Activated CD8-positive, alpha-beta T cell treated with anti-CD3 and anti-CD28 coated beads for 36 hours (primary cell): ENCODE results near the gene NMNAT2. TPM values are rescaled to one million over a fixed set of nuclear protein-coding genes. Genes with fewer than 3 reads are reported as not detected.

Experiments used
- ATAC-seq: fragments of 200-7000 bp; cut with Tn5 transposase; one replicate; pipeline ENCODE4 v1.10.0; 2021; ENCODE audit warnings: mild to moderate bottlenecking, moderate library complexity
- CTCF ChIA-PET: fragments of 350-600 bp; sonication (Branson Sonifier 250); formaldehyde crosslinking; loops from one replicate; lab custom pipeline; 2021; ENCODE audit warnings: antibody characterized with exemption; lab: Charles Lee
- POLR2A ChIA-PET: fragments of 350-600 bp; sonication (Branson Sonifier 250); formaldehyde crosslinking; loops from one replicate; lab custom pipeline; 2021; ENCODE audit warnings: antibody characterized with exemption; lab: Charles Lee
- DNase-seq: peaks from one replicate; pipeline ENCODE4 v3.0.0-alpha.2; 2020
- H3K27ac Mint-ChIP-seq: one replicate; pipeline ENCODE4 v1.8.0; 2021; ENCODE audit warnings: mild to moderate bottlenecking, mixed read lengths
- H3K27me3 Mint-ChIP-seq: one replicate; pipeline ENCODE4 v1.8.0; 2021; ENCODE audit warnings: mixed read lengths
- H3K36me3 Mint-ChIP-seq: one replicate; pipeline ENCODE4 v1.8.0; 2021; ENCODE audit warnings: low read depth, mixed read lengths
- H3K4me1 Mint-ChIP-seq: one replicate; pipeline ENCODE4 v1.8.0; 2021; ENCODE audit warnings: low read depth, mixed read lengths
- H3K4me3 Mint-ChIP-seq: one replicate; pipeline ENCODE4 v1.8.0; 2021; ENCODE audit warnings: mild to moderate bottlenecking, moderate library complexity, mixed read lengths
- H3K9me3 Mint-ChIP-seq: one replicate; pipeline ENCODE4 v1.8.0; 2021; ENCODE audit warnings: mixed read lengths
- intact Hi-C: fragments of 100-400 bp; cut with micrococcal nuclease; formaldehyde crosslinking; loops from one replicate; pipeline ENCODE4 v1.10.0; 2022
- total RNA-seq, 2 experiments: library from RNA; stranded (reverse); gene quantifications; one replicate each; pipeline ENCODE4 v1.2.3, GENCODE V29; 2021
- TF ChIP-seq, protein P1 (sequence below): fragments of 200-600 bp; IDR thresholded peaks from one replicate; pipeline ENCODE4 v1.8.0; 2022; ENCODE audit warnings: antibody characterized with exemption, mild to moderate bottlenecking

NMNAT2 gene
- total RNA-seq, 2 experiments from 2014 or later, result not detected

DNA sequence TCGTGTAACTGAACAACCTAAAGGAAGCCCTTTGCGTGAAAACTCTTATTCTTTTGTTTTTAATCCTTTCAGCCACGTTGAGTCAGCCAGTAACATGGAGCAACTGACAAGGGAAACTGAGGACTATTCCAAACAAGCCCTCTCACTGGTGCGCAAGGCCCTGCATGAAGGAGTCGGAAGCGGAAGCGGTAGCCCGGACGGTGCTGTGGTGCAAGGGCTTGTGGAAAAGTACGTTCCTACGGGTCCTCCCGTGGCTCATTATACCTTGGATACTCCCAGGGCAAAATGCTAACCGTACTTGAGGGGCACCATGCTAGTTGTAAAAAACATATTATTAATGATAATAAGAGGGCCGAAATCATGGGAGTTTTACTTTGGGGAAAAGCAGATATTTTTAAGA lies 182.7 kb downstream of the NMNAT2 start:
- no peak overlapping the region for H3K4me3 Mint-ChIP-seq
- H3K9me3 Mint-ChIP-seq, result no peaks in the 10 kb centered on the region
- H3K36me3 Mint-ChIP-seq, result no peaks in the 10 kb centered on the region
- CTCF ChIA-PET, result interaction anchor here (1.4 kb wide), 1 partner anchor 274 kb away, joined by 5 read pairs; no protein-coding TSS in a partner anchor
- DNase-seq, result no peak
- no peak for ATAC-seq
- TF ChIP-seq, protein P1, sequence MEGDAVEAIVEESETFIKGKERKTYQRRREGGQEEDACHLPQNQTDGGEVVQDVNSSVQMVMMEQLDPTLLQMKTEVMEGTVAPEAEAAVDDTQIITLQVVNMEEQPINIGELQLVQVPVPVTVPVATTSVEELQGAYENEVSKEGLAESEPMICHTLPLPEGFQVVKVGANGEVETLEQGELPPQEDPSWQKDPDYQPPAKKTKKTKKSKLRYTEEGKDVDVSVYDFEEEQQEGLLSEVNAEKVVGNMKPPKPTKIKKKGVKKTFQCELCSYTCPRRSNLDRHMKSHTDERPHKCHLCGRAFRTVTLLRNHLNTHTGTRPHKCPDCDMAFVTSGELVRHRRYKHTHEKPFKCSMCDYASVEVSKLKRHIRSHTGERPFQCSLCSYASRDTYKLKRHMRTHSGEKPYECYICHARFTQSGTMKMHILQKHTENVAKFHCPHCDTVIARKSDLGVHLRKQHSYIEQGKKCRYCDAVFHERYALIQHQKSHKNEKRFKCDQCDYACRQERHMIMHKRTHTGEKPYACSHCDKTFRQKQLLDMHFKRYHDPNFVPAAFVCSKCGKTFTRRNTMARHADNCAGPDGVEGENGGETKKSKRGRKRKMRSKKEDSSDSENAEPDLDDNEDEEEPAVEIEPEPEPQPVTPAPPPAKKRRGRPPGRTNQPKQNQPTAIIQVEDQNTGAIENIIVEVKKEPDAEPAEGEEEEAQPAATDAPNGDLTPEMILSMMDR, result no peak
- no peaks in the 10 kb centered on the region for H3K27me3 Mint-ChIP-seq
- intact Hi-C loops, result no loop called here
- H3K27ac Mint-ChIP-seq, result no peak overlapping the region
- no peaks in the 10 kb centered on the region for H3K4me1 Mint-ChIP-seq
- POLR2A ChIA-PET, result no interaction called here

DNA sequence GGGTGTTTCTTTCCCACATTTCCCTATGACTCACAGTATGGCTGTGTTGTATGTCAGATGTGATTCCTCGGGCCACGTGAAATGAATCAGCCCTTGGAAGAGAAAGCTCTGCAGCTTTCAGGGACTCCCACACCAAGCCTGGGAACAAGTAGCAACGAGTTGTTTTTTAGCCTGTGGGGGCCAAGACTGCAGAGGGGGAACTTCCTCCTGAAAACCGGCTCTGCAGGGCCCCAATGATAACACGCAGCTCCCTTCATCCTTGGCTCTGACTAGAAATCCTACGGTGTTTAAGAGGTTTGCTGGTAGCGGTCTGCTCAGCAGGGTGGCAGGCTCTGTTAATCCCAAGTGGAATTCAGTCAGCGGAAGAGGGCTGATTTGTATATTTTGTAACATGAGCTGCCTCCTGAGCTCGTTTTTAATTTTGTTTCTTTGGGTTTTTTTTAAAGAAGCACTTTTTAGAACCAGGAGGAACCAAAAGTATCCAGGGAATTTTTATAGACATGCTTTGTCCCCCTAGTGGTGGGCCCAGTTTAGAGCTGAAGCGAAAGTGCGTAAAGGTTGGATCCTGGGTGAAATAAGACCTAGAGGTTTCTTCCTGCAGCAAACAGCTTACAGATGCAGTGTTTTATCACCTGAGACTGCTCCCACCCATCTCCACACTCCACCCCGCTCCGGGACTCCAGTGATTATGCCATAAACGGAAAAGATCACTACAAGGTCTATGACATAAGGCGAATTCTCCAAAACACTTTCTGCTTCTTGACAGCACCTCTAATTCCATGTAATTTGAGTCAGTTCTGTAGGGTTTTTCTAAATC lies 183.3 kb downstream of the NMNAT2 start:
- ATAC-seq (no peak), DNase-seq (no peak)
- H3K4me3 Mint-ChIP-seq, result no peak overlapping the region
- no peaks in the 10 kb centered on the region for H3K4me1 Mint-ChIP-seq
- ChIA-PET CTCF (interaction anchor here (1.4 kb wide), 1 partner anchor 273 kb away, joined by 5 read pairs; no protein-coding TSS in a partner anchor), POLR2A (no interaction called here)
- H3K36me3 Mint-ChIP-seq, result no peaks in the 10 kb centered on the region
- TF ChIP-seq, protein P1, result peak; percentile 29
- no peaks in the 10 kb centered on the region for H3K27me3 Mint-ChIP-seq
- H3K27ac Mint-ChIP-seq, result no peak overlapping the region
- intact Hi-C loops, result no loop called here
- no peaks in the 10 kb centered on the region for H3K9me3 Mint-ChIP-seq

DNA sequence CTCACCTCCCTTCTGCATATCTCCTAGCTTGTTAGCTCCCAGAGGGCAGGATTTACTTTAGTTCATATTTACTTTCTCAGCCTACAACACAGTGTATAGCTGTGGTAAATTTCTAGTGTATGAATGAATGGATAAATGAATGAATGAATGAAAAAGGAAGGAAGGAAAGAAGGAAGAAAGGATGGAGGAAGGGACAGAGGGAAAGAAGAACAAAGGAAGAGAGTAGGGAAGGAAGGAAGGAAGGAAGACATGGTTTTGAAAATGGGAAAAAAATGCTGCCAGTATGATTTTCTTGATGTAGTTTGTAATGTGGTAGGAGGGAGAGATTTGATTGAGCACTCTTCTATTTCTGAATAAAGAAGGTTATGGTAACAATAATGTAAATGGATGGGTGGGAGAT lies 185.1 kb downstream of the NMNAT2 start:
- no peak overlapping the region for H3K27ac Mint-ChIP-seq
- DNase-seq, result no peak
- ATAC-seq, result no peak
- ChIA-PET CTCF (interaction anchor here (2.0 kb wide), 1 partner anchor 270 kb away, joined by 4 read pairs; no protein-coding TSS in a partner anchor), POLR2A (no interaction called here)
- no peaks in the 10 kb centered on the region for H3K36me3 Mint-ChIP-seq
- intact Hi-C loops, result no loop called here
- H3K4me3 Mint-ChIP-seq, result no peak overlapping the region
- TF ChIP-seq, protein P1, result no peak
- H3K27me3 Mint-ChIP-seq, result no peaks in the 10 kb centered on the region
- H3K9me3 Mint-ChIP-seq, result no peaks in the 10 kb centered on the region
- no peaks in the 10 kb centered on the region for H3K4me1 Mint-ChIP-seq

DNA sequence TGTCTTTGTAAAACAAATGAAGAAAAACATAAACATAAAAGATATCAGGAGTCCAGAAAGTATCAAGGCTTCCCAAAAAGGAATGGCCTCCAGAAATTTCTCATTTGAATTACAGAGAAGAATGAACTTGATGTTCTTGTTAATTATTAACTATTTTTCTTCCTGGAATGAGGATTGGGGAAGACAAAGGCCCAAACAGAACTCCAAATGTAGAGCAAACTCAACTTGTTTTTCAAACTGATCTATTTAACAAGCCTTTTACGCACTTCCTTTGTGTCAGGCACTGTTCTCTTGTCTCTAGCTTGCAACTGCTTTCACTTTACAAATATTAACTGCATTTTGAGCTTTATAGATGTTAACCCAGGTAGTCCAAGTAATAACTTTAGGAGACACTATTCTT lies 186.6 kb downstream of the NMNAT2 start:
- Mint-ChIP-seq H3K4me1 (peaks cover 9% of the 10 kb centered on the region), H3K27ac (no peak overlapping the region), H3K9me3 (no peaks in the 10 kb centered on the region), H3K4me3 (no peak overlapping the region), H3K27me3 (no peaks in the 10 kb centered on the region), H3K36me3 (no peaks in the 10 kb centered on the region)
- ATAC-seq, result no peak
- TF ChIP-seq, protein P1, result no peak
- no peak for DNase-seq
- ChIA-PET POLR2A (interaction anchor here (0.5 kb wide), 1 partner anchor 308 kb away, joined by 3 read pairs; no protein-coding TSS in a partner anchor), CTCF (interaction anchor here (2.0 kb wide), 1 partner anchor 269 kb away, joined by 4 read pairs; no protein-coding TSS in a partner anchor)
- intact Hi-C loops, result no loop called here

DNA sequence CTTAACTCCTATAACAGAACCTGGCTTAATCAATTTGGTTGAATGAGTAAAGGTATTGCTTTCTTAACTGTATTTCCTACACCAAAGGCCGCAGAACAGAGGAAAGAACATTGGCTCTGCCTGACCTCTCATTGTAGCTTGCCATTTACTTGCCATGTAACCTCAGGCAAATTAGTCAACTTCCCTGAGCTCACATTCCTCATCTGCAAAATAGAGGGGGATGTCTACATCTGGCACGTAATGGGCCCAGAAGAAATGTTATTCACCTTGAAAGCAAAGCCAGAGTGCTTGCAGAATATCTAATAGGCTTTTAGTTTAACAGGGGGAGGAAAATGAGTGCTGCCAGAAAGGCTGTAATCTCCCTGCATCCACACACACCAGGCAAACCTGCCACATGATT lies 187.8 kb downstream of the NMNAT2 start:
- no peak overlapping the region for H3K27ac Mint-ChIP-seq
- no peaks in the 10 kb centered on the region for H3K27me3 Mint-ChIP-seq
- H3K36me3 Mint-ChIP-seq, result no peaks in the 10 kb centered on the region
- peaks cover 9% of the 10 kb centered on the region for H3K4me1 Mint-ChIP-seq
- H3K9me3 Mint-ChIP-seq, result no peaks in the 10 kb centered on the region
- DNase-seq, result no peak
- TF ChIP-seq, protein P1, result no peak
- intact Hi-C loops, result no loop called here
- no peak for ATAC-seq
- CTCF ChIA-PET, result interaction anchor here (1.4 kb wide), 1 partner anchor 10 kb away, joined by 4 read pairs; no protein-coding TSS in a partner anchor
- POLR2A ChIA-PET, result no interaction called here
- H3K4me3 Mint-ChIP-seq, result no peak overlapping the region
